Measurements from ENCODE around the gene TLE7.

- TF ChIP-seq ZSCAN30 (tag by site-specific recombination; IDR thresholded peaks at IDR 0.05) (peak; percentile 70; the same call in 1 of the 2 replicates), CTCF (tag by site-specific recombination; IDR thresholded peaks at IDR 0.05) (0 out of 2 replicates have a peak, but pooled peaks have one; percentile 17), ZNF280D (tag by site-specific recombination; IDR thresholded peaks at IDR 0.05) (0 out of 2 replicates have a peak, but pooled peaks have one; percentile 38), BCL11B (tag by site-specific recombination; IDR thresholded peaks at IDR 0.05; ENCODE audit: low read depth) (peak; percentile 89; the same call in 1 of the 2 replicates), KLF1 (tag by site-specific recombination; IDR thresholded peaks at IDR 0.05) (peak; percentile 39; the same call in 1 of the 2 replicates), ZNF501 (tag by site-specific recombination; IDR thresholded peaks at IDR 0.05) (peak; percentile 91), REST (tag by site-specific recombination; IDR thresholded peaks at IDR 0.05) (no peak; the same call in 1 of the 2 replicates), ZNF426 (tag by site-specific recombination; IDR thresholded peaks at IDR 0.05) (no peak)
These were observed 15.6 kb downstream of the TLE7 start for GRCh38 chr16:71426069-71426879.

Data from HEK293 (cell line).